Chondrocyte (in vitro differentiated cells): ENCODE measurements around the gene RPL21. TPM values are rescaled to one million over a fixed set of nuclear protein-coding genes. Genes with fewer than 3 reads are reported as not detected.

ENCODE experiments used
- DNase-seq: peaks from one replicate; pipeline ENCODE4 v3.0.0; 2021; ENCODE audit warnings: mixed read lengths, low spot score
- H3K27ac Mint-ChIP-seq: one replicate; pipeline ENCODE4 v1.8.0; 2021; ENCODE audit warnings: mild to moderate bottlenecking, moderate library complexity, mixed read lengths; ENCODE audit not compliant: unreplicated experiment
- H3K27me3 Mint-ChIP-seq: 2 replicates; pipeline ENCODE4 v1.8.0; 2021; ENCODE audit warnings: low read depth, mixed read lengths
- H3K36me3 Mint-ChIP-seq: 2 replicates; pipeline ENCODE4 v1.8.0; 2021; ENCODE audit warnings: low read depth, mixed read lengths
- H3K4me1 Mint-ChIP-seq: 2 replicates; pipeline ENCODE4 v1.8.0; 2021; ENCODE audit warnings: low read depth, mild to moderate bottlenecking, mixed read lengths
- H3K4me3 Mint-ChIP-seq: one replicate; pipeline ENCODE4 v1.8.0; 2021; ENCODE audit warnings: mild to moderate bottlenecking, moderate library complexity, mixed read lengths; ENCODE audit not compliant: unreplicated experiment
- H3K9me3 Mint-ChIP-seq: 2 replicates; pipeline ENCODE4 v1.8.0; 2021; ENCODE audit warnings: low read depth, mixed read lengths
- total RNA-seq: library from RNA; stranded (reverse); gene quantifications from 3 replicates; pipeline ENCODE4 v1.2.1, GENCODE V29; 2021
- TF ChIP-seq, protein P1 (sequence below): fragments of 200-600 bp; sonication (generic); IDR thresholded peaks from 2 replicates; pipeline ENCODE4 v1.5.0; 2021; ENCODE audit warnings: antibody characterized with exemption, mild to moderate bottlenecking, moderate library complexity

Gene RPL21
- total RNA-seq, 1 donor from 2014 or later = 459 TPM

DNA sequence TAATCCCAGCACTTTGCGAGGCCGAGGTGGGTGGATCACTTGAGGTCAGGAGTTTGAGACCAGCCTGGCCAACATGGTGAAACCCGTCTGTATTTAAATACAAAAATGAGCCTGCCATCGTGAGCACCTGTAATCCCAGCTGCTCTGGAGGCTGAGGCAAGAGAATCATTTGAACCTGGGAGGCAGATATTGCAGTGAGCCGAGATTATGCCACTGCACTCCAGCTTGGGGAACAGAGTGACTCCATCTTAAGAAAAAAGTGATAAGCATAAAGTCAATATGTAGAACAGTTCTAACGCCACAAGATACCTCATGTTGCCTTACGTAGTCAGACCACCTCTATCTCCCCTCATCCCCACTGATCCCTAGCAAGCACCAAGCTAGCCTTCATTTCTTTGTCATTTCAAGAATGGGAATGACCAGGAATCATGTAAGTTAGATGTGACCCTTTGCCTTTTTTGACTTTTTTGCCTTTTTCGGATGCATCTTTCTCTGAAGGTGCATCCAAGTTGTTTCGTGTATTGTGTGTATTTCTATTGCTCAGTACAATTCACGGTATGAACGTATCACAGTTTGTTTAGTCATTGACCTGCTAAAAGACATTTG, 6.4 kb downstream of the RPL21 start:
- Mint-ChIP-seq H3K36me3 (peaks cover 29% of the 10 kb centered on the region), H3K9me3 (no peaks in the 10 kb centered on the region), H3K27ac (peak overlapping the region; percentile 27), H3K4me1 (peaks cover 41% of the 10 kb centered on the region), H3K4me3 (no peak overlapping the region), H3K27me3 (no peaks in the 10 kb centered on the region)
- TF ChIP-seq, protein P1, sequence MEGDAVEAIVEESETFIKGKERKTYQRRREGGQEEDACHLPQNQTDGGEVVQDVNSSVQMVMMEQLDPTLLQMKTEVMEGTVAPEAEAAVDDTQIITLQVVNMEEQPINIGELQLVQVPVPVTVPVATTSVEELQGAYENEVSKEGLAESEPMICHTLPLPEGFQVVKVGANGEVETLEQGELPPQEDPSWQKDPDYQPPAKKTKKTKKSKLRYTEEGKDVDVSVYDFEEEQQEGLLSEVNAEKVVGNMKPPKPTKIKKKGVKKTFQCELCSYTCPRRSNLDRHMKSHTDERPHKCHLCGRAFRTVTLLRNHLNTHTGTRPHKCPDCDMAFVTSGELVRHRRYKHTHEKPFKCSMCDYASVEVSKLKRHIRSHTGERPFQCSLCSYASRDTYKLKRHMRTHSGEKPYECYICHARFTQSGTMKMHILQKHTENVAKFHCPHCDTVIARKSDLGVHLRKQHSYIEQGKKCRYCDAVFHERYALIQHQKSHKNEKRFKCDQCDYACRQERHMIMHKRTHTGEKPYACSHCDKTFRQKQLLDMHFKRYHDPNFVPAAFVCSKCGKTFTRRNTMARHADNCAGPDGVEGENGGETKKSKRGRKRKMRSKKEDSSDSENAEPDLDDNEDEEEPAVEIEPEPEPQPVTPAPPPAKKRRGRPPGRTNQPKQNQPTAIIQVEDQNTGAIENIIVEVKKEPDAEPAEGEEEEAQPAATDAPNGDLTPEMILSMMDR = no peak
- no peak for DNase-seq

DNA sequence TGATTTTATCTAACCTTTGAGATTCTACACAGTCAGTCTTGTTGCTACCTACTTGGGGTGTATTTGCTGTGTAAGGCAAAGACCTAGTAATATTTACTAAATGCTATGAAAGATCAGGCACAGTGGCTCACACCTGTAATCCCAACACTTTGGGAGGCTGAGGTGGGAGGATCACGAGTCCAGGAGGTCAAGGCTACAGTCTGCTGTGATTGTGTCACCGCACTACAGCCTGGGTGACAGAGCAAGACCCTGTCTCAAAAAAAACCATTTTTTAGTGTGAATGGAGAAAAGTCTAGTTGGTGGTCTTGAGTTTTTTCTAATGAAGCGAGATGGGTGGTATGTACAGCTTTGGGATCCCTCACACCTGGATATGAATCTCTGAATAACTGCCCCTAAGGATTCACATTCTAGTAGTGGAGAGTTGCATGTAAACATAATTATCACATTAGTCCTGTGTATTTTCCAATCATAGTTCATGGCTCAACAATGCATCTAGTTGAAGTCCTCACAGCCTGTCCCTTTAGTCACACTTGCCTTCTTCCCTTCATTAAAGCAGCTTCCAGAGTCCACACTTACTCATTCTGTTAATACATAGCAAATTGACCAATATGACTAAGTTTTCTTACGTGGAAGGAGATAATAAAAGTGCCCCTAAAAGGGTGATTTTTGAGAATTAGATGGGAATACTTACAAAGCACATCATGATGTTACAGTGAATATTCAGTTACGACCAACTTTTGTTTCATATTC, 7.5 kb downstream of the RPL21 start:
- no peak for DNase-seq
- Mint-ChIP-seq H3K4me3 (no peak overlapping the region), H3K27ac (peak overlapping the region; percentile 28), H3K9me3 (no peaks in the 10 kb centered on the region), H3K27me3 (no peaks in the 10 kb centered on the region), H3K36me3 (peaks cover 27% of the 10 kb centered on the region), H3K4me1 (peaks cover 32% of the 10 kb centered on the region)
- TF ChIP-seq, protein P1 = no peak

- Mint-ChIP-seq H3K4me1 (peaks cover 30% of the 10 kb centered on the region), H3K9me3 (no peaks in the 10 kb centered on the region), H3K27me3 (no peaks in the 10 kb centered on the region), H3K4me3 (no peak overlapping the region), H3K36me3 (peaks cover 25% of the 10 kb centered on the region), H3K27ac (no peak overlapping the region)
- TF ChIP-seq, protein P1 = no peak
- DNase-seq = no peak
Measured at GRCh38 chr13:27259831-27260230, 8.5 kb downstream of the RPL21 start.

GRCh38 chr13:27261396-27261795, 10.0 kb downstream of the RPL21 start:
- Mint-ChIP-seq H3K4me3 (no peak overlapping the region), H3K4me1 (peaks cover 28% of the 10 kb centered on the region), H3K9me3 (no peaks in the 10 kb centered on the region), H3K27me3 (no peaks in the 10 kb centered on the region), H3K36me3 (peaks cover 24% of the 10 kb centered on the region), H3K27ac (no peak overlapping the region)
- TF ChIP-seq, protein P1 = no peak
- no peak for DNase-seq

DNA sequence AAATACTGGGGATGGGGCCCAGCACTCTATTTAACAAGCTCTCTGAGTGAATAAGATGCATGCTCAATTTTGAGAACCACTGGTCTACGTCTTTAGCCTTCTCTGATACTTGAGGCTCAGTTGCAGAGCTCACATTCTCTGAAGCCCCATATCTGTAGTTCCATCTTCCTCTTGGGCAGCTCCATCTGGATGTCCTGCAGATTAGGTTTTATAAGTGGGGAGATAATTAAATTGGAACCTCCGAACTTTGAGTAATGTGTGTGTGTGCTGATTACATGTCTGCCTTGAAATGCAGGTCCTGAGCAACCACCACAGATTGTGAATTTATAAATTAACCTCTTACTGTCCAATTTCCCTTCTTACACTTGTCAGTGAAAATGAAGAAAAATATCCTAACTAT, 12.1 kb downstream of the RPL21 start:
- TF ChIP-seq, protein P1 = no peak
- no peaks in the 10 kb centered on the region for H3K9me3 Mint-ChIP-seq
- no peak overlapping the region for H3K27ac Mint-ChIP-seq
- no peaks in the 10 kb centered on the region for H3K27me3 Mint-ChIP-seq
- peaks cover 11% of the 10 kb centered on the region for H3K36me3 Mint-ChIP-seq
- peaks cover 28% of the 10 kb centered on the region for H3K4me1 Mint-ChIP-seq
- DNase-seq = no peak
- no peak overlapping the region for H3K4me3 Mint-ChIP-seq
